Kidney epithelial cell (primary cell): ENCODE results near the gene ING1. TPM values are rescaled to one million over a fixed set of nuclear protein-coding genes. Genes with fewer than 3 reads are reported as not detected.

Experiments
- DNase-seq: peaks from one replicate; pipeline ENCODE4 v3.0.0-alpha.2; 2010; ENCODE audit warnings: low read depth
- H3K27me3 ChIP-seq: 2 replicates; pipeline ENCODE4 v1.6.0; 2011; ENCODE audit warnings: low read length; ENCODE audit not compliant: control insufficient read depth, insufficient read depth
- H3K36me3 ChIP-seq: 2 replicates; pipeline ENCODE4 v1.5.1; 2011; ENCODE audit warnings: low read length; ENCODE audit not compliant: control insufficient read depth, insufficient read depth
- H3K4me3 ChIP-seq: 2 replicates; pipeline ENCODE4 v1.5.1; 2011; ENCODE audit warnings: low read depth, mild to moderate bottlenecking, control low read depth, low read length
- total RNA-seq: library from RNA; depleted of rRNA; stranded (reverse); fragments of >200 nt; gene quantifications from 2 replicates; pipeline ENCODE4 v1.2.3, GENCODE V29; 2015
- TF ChIP-seq, protein P1 (sequence below): IDR thresholded peaks from 2 replicates; pipeline ENCODE4 v1.5.1; 2011; ENCODE audit warnings: mild to moderate bottlenecking, moderate library complexity, low read length, control low read depth, inconsistent platforms; ENCODE audit not compliant: insufficient read depth, poor library complexity, severe bottlenecking

Gene ING1
- total RNA-seq, 1 donor from 2014 or later, result 12.6 TPM

DNA sequence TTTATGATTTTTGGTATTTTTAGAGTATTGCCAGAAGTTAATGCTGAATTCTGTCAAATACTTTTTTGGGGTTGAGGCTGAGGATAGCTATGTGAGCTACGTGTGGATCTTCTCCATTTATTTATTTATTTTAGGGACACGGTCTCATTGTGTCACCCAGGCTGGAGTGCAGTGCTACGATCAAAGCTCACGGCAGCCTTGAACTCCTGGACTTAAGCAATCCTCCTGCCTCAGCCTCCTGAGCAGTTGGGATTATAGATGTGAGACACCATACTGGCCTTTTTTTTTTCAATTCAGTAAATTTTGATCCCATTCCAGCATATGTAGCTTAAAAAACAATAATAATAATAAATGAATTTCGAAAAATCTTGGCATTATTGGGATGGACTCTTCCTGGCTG is 21.1 kb downstream of the ING1 start:
- TF ChIP-seq, protein P1, sequence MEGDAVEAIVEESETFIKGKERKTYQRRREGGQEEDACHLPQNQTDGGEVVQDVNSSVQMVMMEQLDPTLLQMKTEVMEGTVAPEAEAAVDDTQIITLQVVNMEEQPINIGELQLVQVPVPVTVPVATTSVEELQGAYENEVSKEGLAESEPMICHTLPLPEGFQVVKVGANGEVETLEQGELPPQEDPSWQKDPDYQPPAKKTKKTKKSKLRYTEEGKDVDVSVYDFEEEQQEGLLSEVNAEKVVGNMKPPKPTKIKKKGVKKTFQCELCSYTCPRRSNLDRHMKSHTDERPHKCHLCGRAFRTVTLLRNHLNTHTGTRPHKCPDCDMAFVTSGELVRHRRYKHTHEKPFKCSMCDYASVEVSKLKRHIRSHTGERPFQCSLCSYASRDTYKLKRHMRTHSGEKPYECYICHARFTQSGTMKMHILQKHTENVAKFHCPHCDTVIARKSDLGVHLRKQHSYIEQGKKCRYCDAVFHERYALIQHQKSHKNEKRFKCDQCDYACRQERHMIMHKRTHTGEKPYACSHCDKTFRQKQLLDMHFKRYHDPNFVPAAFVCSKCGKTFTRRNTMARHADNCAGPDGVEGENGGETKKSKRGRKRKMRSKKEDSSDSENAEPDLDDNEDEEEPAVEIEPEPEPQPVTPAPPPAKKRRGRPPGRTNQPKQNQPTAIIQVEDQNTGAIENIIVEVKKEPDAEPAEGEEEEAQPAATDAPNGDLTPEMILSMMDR, result no peak
- Histone ChIP-seq H3K36me3 (no peaks in the 10 kb centered on the region), H3K4me3 (no peak overlapping the region), H3K27me3 (no peaks in the 10 kb centered on the region)
- DNase-seq, result no peak

DNA sequence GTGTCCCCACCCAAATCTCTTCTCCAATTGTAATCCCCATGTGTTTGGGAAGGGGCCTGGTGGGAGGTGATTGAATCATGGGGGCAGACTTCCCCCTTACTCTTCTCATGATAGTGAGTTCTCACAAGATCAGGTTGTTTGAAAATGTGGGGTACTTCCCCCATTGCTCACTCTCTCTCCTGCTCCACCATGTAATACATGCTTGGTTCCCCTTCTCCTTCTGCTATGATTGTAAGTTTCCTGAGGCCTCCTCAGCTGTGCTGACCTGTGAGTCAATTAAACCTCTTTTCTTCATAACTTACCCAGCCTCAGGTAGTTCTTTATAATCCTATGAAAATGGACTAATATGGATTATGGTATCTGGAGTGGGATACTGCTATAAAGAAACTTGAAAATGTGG is 24.1 kb downstream of the ING1 start:
- H3K4me3 ChIP-seq, result no peak overlapping the region
- DNase-seq, result no peak
- H3K36me3 ChIP-seq, result no peaks in the 10 kb centered on the region
- no peaks in the 10 kb centered on the region for H3K27me3 ChIP-seq
- TF ChIP-seq, protein P1, result no peak

DNA sequence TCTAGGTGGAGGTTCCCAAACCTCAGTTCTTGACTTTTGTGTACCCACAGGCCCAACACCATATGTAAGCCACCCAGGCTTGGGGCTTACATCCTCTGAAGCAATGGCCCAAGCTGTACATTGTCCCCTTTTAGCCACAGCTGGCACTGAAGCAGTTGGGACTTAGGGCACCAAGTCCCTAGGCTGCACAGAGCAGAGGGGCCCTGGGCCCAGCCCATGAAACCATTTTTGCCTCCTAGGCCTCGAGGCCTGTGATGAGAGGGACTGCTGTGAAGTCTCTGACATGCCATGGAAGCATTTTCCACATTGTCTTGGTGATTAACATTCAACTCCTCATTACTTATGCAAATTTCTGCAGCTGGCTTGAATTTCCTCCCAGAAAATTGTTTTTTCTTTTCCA is 30.2 kb downstream of the ING1 start:
- H3K36me3 ChIP-seq, result no peaks in the 10 kb centered on the region
- TF ChIP-seq, protein P1, result no peak
- H3K4me3 ChIP-seq, result no peak overlapping the region
- no peaks in the 10 kb centered on the region for H3K27me3 ChIP-seq
- no peak for DNase-seq

DNA sequence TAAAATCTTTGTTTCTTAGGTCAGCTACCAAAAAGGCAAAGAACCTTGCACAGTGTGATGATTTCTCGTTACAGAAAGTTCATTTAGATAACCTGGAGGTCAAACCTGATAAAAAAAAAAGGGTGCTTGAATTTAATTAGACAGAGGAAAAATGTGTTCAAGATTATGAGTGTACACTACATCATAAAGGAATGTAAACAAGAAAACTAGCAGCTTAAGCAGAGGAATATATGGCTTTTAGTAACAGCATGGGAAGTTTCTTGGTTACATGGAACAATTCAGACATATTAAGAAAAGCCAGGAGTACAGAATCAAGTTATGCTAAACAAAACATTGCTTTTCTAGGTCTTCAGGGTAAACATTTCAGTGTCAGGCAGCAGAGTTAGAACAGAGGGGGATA is 32.9 kb downstream of the ING1 start:
- TF ChIP-seq, protein P1, result no peak
- no peak for DNase-seq
- no peaks in the 10 kb centered on the region for H3K36me3 ChIP-seq
- no peaks in the 10 kb centered on the region for H3K27me3 ChIP-seq
- H3K4me3 ChIP-seq, result no peak overlapping the region

DNA sequence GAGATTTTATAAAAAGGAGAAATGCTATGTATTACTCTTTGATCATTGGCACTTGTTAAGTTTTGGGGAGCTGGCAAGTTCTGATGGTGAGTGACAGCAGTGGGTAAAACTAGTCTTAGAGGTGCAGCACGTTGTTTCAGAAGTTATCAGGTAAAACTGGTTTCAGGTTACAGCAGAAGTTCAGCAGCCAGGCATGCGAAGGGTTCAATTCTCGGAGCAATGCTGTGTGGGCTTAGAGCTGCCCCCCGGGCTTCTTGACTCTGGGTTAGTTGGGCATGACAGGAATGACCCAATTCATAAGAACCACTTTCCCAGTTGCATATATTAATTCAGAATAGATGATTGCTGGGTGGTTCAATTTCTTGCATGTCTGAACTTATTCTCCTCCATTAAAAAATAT is 34.8 kb downstream of the ING1 start:
- Histone ChIP-seq H3K4me3 (no peak overlapping the region), H3K27me3 (no peaks in the 10 kb centered on the region), H3K36me3 (no peaks in the 10 kb centered on the region)
- no peak for DNase-seq
- TF ChIP-seq, protein P1, result no peak

DNA sequence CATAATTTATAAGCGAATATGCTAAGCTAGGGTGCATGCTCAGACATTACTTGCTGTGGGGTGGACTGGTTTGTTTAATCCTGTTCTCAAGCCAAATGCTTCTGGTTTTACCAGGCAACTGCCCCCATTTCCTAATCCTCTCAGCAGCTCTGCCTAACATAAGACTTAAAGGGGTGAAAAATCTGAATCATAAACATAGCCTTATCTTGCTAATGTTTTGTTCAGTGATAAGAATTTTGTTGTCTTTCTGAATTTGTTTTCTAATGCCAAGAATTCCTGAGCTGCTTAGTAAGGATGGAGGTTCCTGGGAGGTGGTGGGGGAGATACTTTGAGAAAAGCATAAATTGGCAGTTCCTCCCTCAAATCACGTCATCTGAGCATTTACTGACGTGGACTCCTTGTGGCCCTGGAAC is 42.7 kb downstream of the ING1 start:
- TF ChIP-seq, protein P1, result no peak
- no peak for DNase-seq
- Histone ChIP-seq H3K27me3 (no peaks in the 10 kb centered on the region), H3K36me3 (no peaks in the 10 kb centered on the region), H3K4me3 (no peak overlapping the region)
